ENCODE data around the gene CACNA1A. TPM values are rescaled to one million over a fixed set of nuclear protein-coding genes. Genes with fewer than 3 reads are reported as not detected.
"Not testable (repeated sequence)": the region's sequence is repeated elsewhere in the genome, so short reads cannot be mapped to it uniquely, and the experiment has no call there.

Gene CACNA1A
- polyA plus RNA-seq, 2 of the 4 experiments (the other 2 are of a cell fraction), result 0.27 to 0.71 TPM

- DNase-seq (ENCODE audit: low read depth in 1 of 2, low spot score in 1 of 2) (no peak), FAIRE-seq (no peak), ATAC-seq (no peak)
- Histone ChIP-seq H3K4me3 (no peak overlapping the region), H3K27ac (no peak overlapping the region), H3K4me2 (no peak overlapping the region), H3K4me1 (no peaks in the 10 kb centered on the region), H3K9me3 (peaks cover 7% of the 10 kb centered on the region; the same call in 2 of the 3 replicates)
- TF ChIP-seq HOXB5 (CRISPR knock-in tag; IDR thresholded peaks at IDR 0.05) (no peak), ATOH8 (CRISPR knock-in tag; IDR thresholded peaks at IDR 0.05; ENCODE audit: low read depth) (no peak), TFCP2L1 (CRISPR knock-in tag; IDR thresholded peaks at IDR 0.05) (no peak), RCOR1 (IDR thresholded peaks at IDR 0.05; ENCODE audit: low read depth, low read length) (no peak), TP53 (CRISPR knock-in tag; IDR thresholded peaks at IDR 0.05) (no peak)
- TF ChIP-seq, protein P1, sequence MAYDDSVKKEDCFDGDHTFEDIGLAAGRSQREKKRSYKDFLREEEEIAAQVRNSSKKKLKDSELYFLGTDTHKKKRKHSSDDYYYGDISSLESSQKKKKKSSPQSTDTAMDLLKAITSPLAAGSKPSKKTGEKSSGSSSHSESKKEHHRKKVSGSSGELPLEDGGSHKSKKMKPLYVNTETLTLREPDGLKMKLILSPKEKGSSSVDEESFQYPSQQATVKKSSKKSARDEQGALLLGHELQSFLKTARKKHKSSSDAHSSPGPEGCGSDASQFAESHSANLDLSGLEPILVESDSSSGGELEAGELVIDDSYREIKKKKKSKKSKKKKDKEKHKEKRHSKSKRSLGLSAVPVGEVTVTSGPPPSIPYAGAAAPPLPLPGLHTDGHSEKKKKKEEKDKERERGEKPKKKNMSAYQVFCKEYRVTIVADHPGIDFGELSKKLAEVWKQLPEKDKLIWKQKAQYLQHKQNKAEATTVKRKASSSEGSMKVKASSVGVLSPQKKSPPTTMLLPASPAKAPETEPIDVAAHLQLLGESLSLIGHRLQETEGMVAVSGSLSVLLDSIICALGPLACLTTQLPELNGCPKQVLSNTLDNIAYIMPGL (CRISPR knock-in tag; IDR thresholded peaks at IDR 0.05; ENCODE audit: borderline replicate concordance), result no peak
- ChIA-PET CTCF (interaction anchor here (0.6 to 1.6 kb wide), 3 partner anchors 22 to 84 kb away, joined by 3 read pairs; no protein-coding TSS in a partner anchor), POLR2A (no interaction called here)
- WGBS (ENCODE audit: missing lambda C conversion rate), result 3% methylated on average over 11 of the region's 11 CpGs
These were observed 143.6 kb downstream of the CACNA1A start for GRCh38 chr19:13362668-13363067.

DNA sequence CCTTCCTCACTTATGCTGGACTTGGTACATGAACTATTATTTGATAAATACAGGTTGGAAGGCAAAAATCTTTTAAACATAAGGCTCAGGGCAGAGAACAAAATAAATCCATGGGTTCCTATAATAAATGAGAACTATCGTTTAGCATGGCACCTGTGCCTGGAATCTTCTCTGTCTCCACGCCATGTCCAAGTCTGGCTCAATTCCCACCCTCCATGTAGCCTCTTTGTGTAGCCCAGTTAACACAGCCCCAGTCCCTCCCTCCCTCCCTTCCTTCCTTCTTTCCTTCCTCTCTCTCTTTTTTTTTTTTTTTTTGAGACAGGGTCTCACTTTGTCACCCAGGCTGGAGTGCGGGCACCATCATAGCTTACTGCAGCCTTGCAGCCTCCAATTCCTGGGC is 144.6 kb downstream of the CACNA1A start:
- FAIRE-seq; H3K27ac ChIP-seq; H3K4me3 ChIP-seq; ATAC-seq; H3K9me3 ChIP-seq; H3K4me1 ChIP-seq; POLR2A ChIA-PET; H3K4me2 ChIP-seq; DNase-seq (ENCODE audit: low read depth in 1 of 2, low spot score in 1 of 2): not testable (repeated sequence)
- CTCF ChIA-PET, result interaction anchor here (1.6 kb wide), 1 partner anchor 64 kb away, joined by 3 read pairs; no protein-coding TSS in a partner anchor
- WGBS (ENCODE audit: missing lambda C conversion rate), result 8% methylated on average over 3 of the region's 3 CpGs

DNA sequence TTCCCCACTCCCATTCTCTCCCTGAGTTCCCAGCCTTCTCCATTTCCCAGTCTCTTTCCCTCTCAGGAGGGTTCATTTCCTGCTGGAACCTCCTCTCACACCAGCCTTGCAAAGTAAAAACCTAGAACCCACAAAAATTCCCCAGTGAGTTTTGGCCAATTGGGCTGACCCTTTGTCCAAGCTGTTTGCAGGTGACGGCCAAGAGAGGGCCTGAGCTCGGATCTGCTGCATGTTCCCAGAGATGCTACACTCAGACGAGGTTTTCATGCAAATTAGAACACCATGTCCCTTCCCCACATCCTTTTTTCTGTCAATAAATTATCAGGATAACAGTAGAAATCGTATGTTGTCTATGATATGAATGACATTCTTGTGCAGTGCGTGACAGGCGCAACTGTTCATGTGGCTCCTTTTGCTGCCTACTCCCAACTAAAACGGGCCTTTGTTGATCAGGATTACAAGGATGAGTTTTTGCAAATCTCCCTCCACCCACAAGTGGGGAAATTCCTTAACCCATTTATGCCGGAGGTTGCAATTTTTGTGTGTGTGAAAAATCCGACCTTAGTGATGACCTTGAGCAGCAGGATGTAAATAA is 149.5 kb downstream of the CACNA1A start:
- TF ChIP-seq CBX2 (IDR thresholded peaks at IDR 0.05; ENCODE audit: borderline replicate concordance, low read depth), result no peak
- ChIA-PET POLR2A (no interaction called here), CTCF (no interaction called here)
- peaks cover 7% of the 10 kb centered on the region; the same call in 2 of the 3 replicates for H3K9me3 ChIP-seq
- H3K4me3 ChIP-seq, result no peak overlapping the region
- FAIRE-seq, result no peak
- no peak for DNase-seq (ENCODE audit: low read depth in 1 of 2, low spot score in 1 of 2)
- no peak overlapping the region for H3K4me2 ChIP-seq
- no peak overlapping the region for H3K27ac ChIP-seq
- no peak for ATAC-seq
- WGBS (ENCODE audit: missing lambda C conversion rate), result 25% methylated on average over 9 of the region's 9 CpGs
- H3K4me1 ChIP-seq, result no peaks in the 10 kb centered on the region

DNA sequence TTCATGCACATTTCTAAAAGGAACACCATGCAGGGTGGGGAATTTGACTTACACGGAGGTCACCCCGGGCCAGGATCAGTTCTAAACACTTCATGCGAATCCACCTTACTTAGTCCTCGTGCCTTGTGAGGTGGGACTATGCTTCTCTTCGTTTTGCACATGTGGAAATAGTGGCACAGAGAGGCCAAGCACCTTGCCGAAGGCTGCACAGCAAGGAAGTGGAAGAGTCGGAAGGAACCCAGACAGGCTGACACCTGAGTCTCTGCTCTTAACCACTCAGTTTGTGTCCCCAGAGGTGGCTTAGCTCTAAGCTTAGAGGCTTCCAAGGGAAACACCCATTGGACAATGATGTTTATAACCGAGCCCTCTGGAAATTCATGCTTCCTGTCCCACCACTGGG is 150.1 kb downstream of the CACNA1A start:
- ChIA-PET CTCF (no interaction called here), POLR2A (no interaction called here)
- no peaks in the 10 kb centered on the region for H3K4me1 ChIP-seq
- no peak overlapping the region for H3K27ac ChIP-seq
- H3K9me3 ChIP-seq, result peaks cover 7% of the 10 kb centered on the region; the same call in 2 of the 3 replicates
- FAIRE-seq (no peak), DNase-seq (ENCODE audit: low read depth in 1 of 2, low spot score in 1 of 2) (no peak), ATAC-seq (no peak)
- 4% methylated on average over 8 of the region's 8 CpGs for WGBS (ENCODE audit: missing lambda C conversion rate)
- no peak overlapping the region for H3K4me3 ChIP-seq
- no peak overlapping the region for H3K4me2 ChIP-seq
- TF ChIP-seq, protein P2, sequence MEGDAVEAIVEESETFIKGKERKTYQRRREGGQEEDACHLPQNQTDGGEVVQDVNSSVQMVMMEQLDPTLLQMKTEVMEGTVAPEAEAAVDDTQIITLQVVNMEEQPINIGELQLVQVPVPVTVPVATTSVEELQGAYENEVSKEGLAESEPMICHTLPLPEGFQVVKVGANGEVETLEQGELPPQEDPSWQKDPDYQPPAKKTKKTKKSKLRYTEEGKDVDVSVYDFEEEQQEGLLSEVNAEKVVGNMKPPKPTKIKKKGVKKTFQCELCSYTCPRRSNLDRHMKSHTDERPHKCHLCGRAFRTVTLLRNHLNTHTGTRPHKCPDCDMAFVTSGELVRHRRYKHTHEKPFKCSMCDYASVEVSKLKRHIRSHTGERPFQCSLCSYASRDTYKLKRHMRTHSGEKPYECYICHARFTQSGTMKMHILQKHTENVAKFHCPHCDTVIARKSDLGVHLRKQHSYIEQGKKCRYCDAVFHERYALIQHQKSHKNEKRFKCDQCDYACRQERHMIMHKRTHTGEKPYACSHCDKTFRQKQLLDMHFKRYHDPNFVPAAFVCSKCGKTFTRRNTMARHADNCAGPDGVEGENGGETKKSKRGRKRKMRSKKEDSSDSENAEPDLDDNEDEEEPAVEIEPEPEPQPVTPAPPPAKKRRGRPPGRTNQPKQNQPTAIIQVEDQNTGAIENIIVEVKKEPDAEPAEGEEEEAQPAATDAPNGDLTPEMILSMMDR (IDR thresholded peaks at IDR 0.05), result no peak
- TF ChIP-seq RARB (CRISPR knock-in tag; IDR thresholded peaks at IDR 0.05) (no peak), MYC (IDR thresholded peaks at IDR 0.05; ENCODE audit: borderline replicate concordance, low read length) (no peak), MAFK (IDR thresholded peaks at IDR 0.05; ENCODE audit: partially characterized antibody) (no peak), ZSCAN20 (CRISPR knock-in tag; IDR thresholded peaks at IDR 0.05) (no peak)
